Stimulated activated naive CD8-positive, alpha-beta T cell treated with anti-CD3 and anti-CD28 coated beads, Interleukin-15, Interleukin-2, amounts not matched to agents 100 U/mL and 50 U/mL, for 24 hours (primary cell): Measurements from ENCODE around the gene NRM.
"Not testable (repeated sequence)": the region's sequence is repeated elsewhere in the genome, so short reads cannot be mapped to it uniquely, and the experiment has no call there.

Experiments
- ATAC-seq: fragments of 150-1000 bp; cut with Tn5 transposase; one replicate; pipeline ENCODE4 v1.10.0; 2021
- DNase-seq: peaks from one replicate; pipeline ENCODE4 v3.0.0; 2021

The NRM gene

DNA sequence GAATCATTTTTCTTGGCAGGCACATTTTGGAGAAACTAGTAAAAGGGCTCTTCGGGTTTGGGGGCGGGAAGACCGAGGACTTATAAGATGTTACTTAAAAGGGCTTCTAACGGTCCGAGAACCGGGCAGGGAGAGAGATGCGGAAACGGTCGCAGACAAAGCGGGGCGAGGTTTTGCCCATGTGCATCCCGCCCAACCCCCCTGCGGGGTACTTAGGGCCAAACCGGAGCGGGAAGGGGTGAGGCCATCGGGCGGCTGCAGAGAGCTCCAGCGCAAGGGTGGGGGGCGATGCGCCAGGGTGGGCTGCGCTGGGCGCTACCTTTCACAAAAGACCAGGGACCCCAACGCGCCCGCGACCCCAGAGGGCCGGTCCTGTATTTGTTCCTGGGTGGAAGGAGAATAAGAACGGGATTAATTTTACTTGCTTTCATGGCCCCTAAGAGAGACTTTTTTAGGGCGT is 30.0 kb upstream of the NRM start:
- DNase-seq: peak; percentile 77
- no peak for ATAC-seq

DNA sequence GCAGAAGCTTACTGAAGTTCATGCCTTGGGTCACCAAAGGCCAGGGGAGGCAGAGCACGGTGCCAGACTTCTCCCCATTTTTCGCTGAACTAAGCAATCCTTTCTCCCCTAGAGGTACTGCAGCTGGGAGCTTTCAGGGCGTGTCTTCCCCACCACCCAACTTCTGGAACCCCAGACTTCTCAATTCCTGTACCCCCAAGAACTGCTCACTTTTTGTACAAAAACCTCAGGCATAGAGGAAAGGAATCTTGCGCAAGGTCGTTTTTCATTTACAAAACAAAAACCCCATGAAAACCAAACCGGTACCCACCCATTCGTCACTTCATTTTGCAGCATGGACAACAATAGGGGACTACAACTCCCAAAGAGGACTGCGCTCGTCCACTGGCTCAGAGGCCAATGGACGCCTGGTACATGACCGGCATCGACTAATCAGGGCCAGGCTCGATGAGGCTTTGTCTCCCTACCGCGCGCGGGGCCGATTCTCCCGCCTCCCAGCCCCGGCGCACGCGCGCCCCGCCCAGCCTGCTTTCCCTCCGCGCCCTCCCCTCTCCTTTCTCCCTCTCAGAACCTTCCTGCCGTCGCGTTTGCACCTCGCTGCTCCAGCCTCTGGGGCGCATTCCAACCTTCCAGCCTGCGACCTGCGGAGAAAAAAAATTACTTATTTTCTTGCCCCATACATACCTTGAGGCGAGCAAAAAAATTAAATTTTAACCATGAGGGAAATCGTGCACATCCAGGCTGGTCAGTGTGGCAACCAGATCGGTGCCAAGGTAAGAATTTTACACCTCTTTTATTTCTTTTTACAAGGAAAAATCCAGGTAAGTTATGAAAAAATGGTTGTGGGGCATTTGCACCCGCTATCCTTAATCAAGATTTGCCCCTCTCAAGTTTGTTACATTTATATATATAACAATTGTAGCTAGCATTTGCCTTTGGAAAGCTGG is 29.3 kb upstream of the NRM start, which contains the start of gene TUBB:
TUBB (plus strand) TSS at position 562 of the 947 bp plus-strand sequence; CDS start at position 717, 155 bp downstream.
- peak; percentile 70 for ATAC-seq
- DNase-seq: peak; percentile 97

DNA sequence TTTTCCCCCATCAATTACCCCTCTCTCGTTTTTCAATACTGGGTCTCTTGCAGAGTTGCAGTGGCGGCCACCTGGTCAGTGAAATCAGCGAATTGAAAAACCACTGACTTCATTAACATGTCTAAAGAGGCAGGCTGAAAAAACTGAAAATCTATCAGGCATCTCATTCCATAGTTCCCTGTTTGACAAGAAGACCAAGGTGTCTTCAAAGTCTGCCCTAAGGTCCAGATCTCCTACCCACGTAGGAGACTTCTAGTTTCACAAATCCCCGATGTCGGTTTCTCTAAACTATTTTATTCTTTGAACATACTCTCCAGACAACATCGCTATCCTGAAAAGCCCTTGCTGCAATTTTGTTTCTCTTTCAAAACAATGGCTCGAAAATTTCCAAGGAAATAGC is 28.6 kb upstream of the NRM start:
- DNase-seq (no peak), ATAC-seq (no peak)

DNA sequence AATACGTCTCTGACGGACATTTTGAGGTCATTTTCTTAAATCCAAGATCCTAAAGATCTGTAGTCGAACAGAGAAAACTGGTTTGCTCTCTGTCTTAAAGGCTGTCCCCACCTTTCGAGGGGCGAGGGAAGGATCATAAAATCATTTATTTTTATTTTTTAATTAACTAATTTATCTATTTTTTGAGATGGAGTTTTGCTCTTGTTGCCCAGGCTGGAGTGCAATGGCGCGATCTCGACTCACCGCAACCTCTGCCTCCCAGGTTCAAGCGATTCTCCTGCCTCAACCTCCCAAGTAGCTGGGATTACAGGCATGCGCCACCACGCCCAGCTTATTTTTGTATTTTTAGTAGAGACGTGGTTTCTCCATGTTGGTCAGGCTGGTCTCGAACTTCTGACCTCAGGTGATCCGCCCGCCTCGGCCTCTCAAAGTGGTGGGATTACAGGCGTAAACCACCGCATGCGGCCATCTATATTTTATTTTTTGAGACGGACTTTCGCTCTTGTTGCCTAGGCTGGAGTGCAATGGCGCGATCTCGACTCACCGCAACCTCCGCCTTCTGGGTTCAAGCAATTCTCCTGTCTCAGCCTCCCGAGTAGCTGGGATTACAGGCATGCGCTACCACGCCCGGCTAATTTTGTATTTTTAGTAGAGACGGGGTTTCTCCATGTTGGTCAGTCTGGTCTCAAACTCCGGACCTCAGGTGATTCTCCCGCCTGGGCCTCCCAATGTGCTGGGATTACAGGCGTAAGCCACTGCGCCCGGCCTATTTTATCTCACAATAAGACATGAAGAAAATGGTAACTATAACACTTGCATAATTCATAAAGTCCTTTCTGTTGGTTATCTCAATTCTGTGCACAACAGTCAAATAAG is 27.3 kb upstream of the NRM start:
- ATAC-seq, DNase-seq: not testable (repeated sequence)

DNA sequence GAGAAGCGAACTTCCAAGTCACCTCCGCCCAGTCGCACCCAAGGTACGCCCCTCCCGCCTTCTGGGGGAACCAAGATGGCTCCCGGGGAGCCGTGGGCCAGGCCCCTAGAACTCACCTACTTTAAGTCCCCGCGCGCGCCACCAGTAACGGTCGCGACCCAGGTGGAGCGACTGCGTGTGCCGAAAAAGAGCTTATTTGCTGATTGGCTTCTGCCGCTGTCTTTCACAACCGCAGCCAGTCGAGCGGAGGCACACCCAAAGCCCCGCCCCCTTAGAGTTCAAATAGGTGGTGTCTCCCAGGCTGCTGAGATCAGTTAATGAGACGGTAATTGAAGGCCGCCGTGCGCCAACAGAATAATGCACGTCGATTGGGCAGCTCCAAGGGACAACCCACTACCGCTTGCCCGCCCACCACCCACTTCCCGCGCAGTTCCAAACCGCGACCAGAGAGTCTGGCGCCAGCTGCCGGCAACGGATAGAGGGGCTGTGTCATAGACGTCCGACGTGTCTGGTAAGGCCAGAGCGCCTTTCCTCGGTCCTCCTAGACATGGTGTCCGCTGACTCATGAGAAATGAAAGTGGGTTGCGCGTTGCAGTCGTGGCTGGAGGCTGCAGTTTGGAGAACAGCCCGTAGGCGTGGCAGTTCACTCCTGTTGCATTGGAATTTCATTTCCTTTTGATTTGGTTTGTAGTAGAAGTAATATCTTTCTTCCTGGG is 26.5 kb upstream of the NRM start, which contains the start of gene MDC1:
MDC1 (minus strand) TSS at position 153 of the 716 bp plus-strand sequence. CDS start 2,106 bp downstream, outside the sequence.
- DNase-seq (peak; percentile 98), ATAC-seq (peak; percentile 84)

DNA sequence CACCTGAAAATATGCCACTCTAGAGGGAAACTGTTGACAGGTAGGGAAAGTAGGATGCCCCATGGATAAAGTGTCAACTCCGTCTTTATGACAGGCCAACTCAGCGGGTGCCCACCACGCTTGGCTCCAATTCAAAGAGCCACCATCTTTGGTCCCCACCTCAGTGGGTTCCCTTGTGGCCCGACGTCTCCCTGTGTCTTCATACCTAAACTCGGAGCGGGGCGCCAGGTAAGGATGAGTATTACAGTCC is 26.0 kb upstream of the NRM start:
- DNase-seq (no peak), ATAC-seq (no peak)

DNA sequence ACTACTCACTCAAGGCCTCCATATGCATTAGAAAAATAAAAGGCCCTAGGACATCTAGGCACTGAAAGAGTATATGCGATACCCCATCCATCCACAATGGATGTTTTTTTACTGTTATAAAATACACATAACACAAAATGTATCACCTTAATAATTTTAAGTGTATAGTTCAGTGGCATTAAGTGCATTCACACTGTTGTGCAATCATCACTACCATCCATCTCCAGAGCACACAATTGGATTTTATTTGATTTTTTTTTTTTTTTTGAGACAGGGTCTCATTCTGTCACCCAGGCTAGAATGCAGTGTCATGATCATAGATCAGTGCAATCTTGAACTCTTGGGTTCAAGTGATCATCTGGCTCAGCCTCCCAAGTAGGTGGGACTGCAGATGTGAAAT is 23.5 kb upstream of the NRM start:
- ATAC-seq (no peak), DNase-seq (no peak)

DNA sequence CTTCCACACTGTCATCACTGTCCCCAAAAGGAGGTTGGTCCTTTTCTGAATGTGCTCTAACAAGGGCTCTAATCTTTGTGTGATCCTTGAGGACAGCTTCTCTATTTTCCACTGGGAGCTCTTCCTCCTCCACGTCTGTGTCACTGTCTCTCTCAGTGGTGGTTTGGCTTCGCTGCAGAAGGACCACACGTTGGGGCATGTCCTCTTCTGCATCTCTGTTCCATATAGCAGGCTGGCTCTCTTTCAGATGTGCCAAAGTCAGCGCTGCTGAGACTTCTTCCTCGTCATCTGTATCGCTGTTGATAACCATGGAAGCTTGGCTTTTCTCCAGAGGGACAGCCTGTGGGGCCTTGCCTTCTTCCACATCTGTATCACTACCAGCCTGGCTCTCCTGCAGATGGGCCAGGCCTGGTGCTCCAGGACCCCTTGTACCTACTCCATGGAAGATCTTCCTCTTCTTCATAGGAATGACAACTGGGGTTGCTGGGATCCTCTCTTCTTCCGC is 21.7 kb upstream of the NRM start:
- DNase-seq (no peak), ATAC-seq (no peak)

DNA sequence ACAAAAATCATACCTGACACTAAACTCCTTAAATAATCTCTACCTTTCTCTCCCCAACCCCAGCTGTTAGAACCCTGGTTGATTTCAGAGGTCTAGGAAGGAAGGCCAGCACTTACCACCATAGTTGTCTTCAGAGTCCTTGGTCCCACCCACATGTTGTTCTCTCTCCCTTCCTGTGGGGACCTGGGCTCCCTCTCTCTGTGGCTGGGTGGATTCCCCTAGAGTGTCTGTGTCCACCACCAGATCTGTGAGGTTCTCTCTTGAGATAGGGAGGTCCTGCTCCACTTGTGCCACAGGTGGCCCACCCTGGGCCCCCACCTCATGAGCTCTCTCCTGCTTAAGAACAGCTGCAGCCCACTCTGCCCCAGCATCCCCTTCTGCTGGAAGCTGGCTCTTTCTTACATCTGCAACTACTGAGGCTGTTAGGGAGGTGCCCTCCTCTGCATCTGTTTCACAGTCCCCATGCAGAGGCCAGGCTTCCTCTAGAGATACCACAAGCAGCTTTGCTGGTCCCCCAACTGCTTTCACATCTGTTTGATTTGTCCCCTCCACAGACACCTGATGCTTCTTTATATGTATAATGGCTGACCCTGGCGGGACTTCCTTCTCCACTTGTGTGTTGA is 21.1 kb upstream of the NRM start:
- ATAC-seq (peak; percentile 40), DNase-seq (no peak)

DNA sequence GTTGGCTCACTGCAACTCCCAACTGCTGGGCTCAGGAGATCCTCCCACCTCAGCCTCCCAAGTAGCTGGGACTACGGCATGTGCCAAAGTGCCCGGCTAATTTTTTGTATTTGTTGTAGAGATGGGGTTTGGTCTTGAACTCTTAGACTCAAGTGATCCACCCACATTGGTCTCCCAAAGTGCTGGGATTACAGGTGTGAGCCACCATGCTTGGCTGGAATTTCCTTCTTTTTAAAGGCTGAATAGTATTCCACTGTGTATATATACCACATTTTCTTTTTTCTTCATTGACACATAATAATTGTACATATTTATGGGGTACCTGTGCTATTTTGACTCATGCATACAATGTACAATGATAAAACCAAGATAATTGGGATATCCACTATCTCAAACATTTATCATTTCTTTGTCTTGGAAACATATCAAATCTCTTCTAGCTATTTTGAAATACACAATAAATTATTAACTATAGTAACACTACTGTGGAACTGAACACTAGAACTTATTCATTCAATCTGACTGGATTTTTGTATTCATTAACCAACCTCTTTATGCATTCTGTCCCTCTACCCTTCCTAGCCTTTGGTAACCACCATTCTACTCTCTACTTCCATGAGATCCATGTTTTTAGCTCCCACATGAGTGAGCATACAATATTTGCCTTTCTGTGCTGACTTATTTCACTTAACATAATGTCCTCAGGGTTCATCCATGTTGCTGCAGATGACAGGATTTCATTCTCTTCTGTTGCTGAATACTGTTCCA is 18.5 kb upstream of the NRM start:
- no peak for DNase-seq
- ATAC-seq: no peak

DNA sequence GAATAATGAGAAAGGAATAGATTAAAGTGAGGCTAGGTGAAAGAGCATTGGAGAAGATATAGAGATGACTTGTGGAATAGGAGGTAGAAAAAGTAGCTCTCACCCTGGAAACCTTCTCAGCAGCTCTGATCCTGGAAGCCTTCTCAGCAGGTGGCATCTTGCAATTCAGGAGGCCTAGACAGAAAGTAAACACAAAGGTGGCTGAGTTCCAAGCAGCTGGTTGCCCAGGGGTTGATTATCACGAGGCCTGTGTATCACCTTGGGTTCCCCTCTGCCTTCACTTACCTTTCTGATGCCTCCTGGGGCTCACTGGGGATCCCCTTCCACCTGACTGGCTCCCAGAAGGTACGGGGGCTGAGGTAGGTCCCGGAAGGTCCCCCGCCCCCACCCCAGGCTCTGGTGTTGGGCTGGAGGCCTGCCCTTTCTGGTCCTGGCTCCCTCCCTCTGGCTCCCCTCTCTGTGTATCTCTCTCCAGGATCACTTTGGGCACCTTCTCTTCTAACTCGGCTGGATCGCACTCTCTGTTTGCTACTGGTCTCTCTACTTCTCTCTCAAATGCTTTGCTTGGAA is 16.6 kb upstream of the NRM start:
- DNase-seq (no peak), ATAC-seq (no peak)

DNA sequence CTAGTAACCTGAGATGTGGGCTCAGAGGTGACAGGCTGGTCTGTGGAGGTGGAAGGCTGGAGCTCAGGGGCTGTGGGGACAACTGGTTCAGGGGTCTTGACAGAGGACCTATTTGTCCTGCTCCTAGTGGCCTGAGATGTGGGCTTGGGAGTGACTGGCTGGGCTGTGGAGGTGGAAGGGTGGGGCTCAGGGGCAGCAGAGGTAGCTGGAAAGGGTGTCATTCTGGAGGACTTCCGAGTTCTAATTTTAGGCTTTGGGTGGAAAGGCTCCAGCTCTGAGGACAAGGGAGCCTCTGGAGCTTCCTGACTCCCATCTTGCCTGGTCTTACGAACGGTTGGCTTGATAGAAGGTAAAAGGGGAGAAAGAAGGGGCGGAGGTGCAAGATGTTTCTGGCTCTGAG is 14.8 kb upstream of the NRM start:
- DNase-seq (no peak), ATAC-seq (no peak)

DNA sequence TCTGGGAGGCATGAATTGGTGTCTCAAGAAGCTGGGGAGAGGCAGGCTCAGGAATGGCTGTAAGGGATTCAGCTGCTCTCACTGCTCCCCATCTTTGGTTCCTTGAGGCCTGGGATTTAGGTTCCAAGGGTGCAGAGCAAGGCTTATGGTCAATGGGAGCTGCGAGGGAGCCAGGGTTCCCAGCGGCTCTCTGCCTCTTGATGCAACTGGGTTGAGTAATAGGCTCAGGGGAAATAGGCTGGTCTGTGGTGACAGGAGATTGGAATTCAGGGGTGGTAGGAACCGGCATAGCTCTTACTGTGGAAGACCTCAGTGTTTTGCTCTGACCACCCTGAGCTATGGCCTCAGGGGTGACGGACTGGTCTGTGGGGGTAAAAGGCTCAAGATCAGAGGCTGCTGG is 13.0 kb upstream of the NRM start:
- DNase-seq (no peak), ATAC-seq (no peak)

DNA sequence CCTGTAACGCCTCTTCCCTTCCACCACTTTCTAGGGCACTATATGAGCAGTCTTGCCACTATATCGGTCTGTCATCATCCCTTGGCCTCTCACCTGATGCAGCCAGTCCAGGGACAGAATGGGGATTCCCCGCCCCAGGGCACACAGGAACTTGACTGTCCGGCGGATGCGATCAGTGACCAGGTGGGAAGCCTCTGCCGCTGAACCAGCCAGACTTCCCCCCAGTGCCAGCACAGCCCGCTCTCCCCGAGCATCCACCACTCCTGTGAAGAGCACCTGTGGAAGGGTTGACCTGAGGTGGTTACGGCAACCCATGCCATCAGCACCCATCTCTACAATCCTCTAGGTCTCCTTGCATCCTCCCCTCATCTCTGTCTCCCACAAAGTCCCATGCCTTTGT is 12.2 kb upstream of the NRM start:
- ATAC-seq (no peak), DNase-seq (no peak)

DNA sequence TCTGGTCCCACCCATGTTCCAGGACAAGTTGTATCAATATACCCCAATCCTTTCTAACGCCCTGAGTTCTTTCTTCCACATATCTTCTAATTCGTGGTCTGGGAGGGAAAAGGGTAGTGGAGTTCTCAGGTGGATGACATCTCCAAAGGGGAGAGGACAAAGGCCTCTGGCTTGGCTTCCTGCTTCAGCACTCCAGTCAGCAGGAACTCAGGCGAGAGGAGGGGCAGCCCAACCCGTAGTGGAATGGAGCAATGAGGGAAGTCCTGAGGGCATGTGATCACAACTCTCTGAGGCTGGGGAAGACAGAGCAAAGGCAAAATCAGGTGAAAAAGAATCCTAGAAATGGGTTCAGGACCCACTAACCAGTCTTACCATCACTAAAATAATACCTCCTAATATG is 9.6 kb upstream of the NRM start:
- ATAC-seq (no peak), DNase-seq (no peak)

DNA sequence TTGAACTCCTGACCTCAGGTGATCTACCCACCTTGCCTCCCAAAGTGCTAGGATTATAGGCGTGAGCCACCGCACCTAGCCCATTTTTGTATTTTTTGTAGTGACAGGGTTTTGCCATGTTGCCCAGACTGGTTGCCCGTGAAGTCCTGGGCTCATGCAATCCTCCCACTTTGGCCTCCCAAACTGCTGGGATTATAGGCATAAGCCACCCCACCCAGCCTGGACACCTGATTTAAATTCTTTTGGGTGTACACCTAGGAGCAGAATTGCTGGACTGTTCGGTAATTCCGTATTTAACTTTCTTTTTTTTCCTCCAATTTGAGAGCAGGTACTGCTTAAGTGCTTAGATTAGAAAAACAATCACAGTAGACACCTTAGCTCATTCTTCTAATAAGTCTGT is 5.6 kb upstream of the NRM start:
- DNase-seq (no peak), ATAC-seq (no peak)

DNA sequence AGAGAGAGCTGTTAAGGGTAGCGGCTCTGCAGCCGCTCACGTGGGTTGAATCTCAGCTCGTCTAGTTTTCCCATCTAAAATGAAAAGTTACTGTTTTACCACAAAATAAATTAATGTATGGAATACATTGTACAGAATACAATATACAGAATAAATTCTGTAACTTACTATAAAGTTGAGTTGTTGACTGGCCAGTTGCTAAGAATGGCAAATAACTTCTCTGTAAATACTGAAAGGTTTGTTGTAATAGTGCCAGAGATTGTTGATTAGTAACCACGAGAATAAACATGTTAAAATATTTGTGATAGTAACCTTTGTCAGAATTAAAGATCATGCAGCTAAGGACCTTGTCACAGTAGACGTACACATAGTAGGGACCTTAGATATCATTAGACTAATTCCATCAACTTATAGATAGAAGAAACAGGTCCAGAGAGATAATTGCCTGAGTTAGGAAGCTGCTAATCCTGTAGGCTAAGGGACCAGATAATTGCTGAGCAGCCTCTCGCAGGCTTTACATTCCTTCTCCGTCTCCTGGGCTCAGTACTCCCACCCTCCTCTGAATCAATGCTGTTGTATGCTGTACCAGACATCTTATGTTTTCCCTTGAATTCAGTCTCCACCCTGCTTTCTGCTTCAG is 544 bp upstream of the NRM start:
- ATAC-seq (no peak), DNase-seq (no peak)

DNA sequence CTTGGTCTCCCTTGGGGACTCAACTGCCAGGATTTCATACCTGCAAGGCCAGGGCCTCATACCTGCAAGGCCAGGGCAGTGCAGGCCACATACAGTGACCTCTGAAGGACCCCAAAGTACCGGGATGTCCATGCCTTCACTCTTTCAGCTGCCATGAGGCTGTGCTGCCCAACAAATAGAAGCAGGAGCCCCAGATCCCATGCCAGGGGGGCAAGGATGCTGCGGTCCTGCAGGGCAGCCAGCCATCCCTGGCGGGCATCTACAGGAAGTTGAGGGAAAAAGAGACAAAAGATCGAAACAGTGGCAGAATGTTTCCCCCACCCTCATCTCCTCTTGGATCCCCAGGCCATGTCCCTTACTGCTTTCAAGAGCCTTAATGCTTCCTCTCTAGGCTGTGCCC is 799 bp downstream of the NRM start:
- ATAC-seq: no peak
- no peak for DNase-seq

DNA sequence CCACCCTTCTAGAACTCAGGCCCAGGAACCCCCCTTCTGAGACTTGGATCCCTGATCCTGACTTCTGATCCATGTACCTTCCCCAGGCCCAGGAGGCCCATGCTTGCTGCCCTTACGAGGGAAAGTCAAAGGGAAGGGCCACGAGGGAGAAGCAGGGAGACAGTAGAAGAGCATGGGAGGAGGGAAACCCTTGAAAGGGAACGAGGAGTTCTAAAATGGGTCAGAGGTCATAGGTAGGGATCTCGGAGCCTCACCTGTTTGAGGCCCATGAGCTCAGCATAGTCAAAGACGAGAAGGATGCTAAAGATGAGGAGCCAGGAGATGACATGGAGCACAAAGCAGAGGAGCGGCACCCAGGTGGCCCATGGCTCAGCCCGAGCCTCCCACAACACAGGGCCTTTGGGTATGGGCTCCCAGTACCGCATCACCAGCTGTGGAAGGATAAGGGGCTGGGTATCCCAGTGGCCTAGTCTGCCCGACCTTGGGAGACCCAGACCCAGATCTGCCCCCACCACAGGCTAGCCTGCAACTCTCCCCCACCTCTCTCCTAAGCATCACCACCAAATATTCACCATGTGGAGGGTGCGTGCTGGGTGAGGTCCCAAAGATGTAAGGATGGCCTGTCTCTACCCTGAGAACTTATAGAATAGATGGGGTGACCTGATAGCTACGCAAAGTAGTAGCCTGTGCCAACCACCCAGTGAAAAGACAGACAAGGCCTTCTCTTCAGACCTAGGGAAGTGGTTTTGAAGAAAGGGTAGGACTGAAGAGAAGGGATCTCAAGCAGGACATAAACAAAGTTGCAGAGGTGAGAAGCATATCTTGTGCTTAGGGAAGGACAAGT is 1.5 kb downstream of the NRM start:
- DNase-seq: no peak
- no peak for ATAC-seq
